ENCODE results near the gene SSU72. TPM values are rescaled to one million over a fixed set of nuclear protein-coding genes. Genes with fewer than 3 reads are reported as not detected.
"Not testable (repeated sequence)": the region's sequence is repeated elsewhere in the genome, so short reads cannot be mapped to it uniquely, and the experiment has no call there.

The SSU72 gene
- total and polyA plus RNA-seq, 2 donors (not counting 3 experiments of a cell fraction or from before 2014, with no cell fraction given) = 85.9 to 129 TPM

- DNase-seq (ENCODE audit: low read depth, low spot score) (no peak), FAIRE-seq (no peak)
- Histone ChIP-seq H3K4me3 (replicated peaks in 1 of 3; ENCODE audit: insufficient read depth in 1 of 3, low read depth in 1 of 3, low read length in 3 of 3) (no peak overlapping the region), H3K36me3 (ENCODE audit: control insufficient read depth in 2 of 2, extremely low read depth in 1 of 2, insufficient read depth in 2 of 2, low read length in 2 of 2) (peaks cover 0 to 14% of the 10 kb centered on the region in 2 experiments), H2AFZ (ENCODE audit: low read depth, low read length) (no peak overlapping the region), H3K4me1 (ENCODE audit: control insufficient read depth, extremely low read depth, insufficient read depth, low read length) (no peaks in the 10 kb centered on the region), H3K9me3 (replicated peaks; ENCODE audit: control insufficient read depth, insufficient read depth, low read length) (no peaks in the 10 kb centered on the region), H3K4me2 (ENCODE audit: insufficient read depth, low read length) (no peak overlapping the region), H3K9me1 (replicated peaks; ENCODE audit: control insufficient read depth, extremely low read depth, insufficient read depth, low read length) (no peaks in the 10 kb centered on the region), H3K27ac (ENCODE audit: insufficient read depth, low read depth, low read length) (no peak overlapping the region), H3K79me2 (ENCODE audit: control insufficient read depth, insufficient read depth, low read length) (peaks cover 15% of the 10 kb centered on the region), H4K20me1 (replicated peaks; ENCODE audit: control insufficient read depth, extremely low read depth, insufficient read depth, low read length) (no peaks in the 10 kb centered on the region), H3K27me3 (ENCODE audit: control insufficient read depth in 2 of 2, insufficient read depth in 2 of 2, low read length in 2 of 2) (no peaks in the 10 kb centered on the region), H3K9ac (replicated peaks; ENCODE audit: extremely low read depth, insufficient read depth, low read length) (no peak overlapping the region)
- POLR2A ChIA-PET = no interaction called here
- CTCF ChIA-PET = no interaction called here
- dilution Hi-C loops (cut with MboI; ENCODE audit: extremely low pct_ligation_motif_present, low sequenced_read_pairs) = no loop called here
- no TSS peak for BruUV-seq (replicated peaks)
- TF ChIP-seq GATA2 (IDR thresholded peaks at IDR 0.05; ENCODE audit: insufficient read depth, insufficient read length, low read depth, low read length) (no peak), FOS (IDR thresholded peaks at IDR 0.05; ENCODE audit: borderline replicate concordance, insufficient read depth, low read length) (no peak), POLR2A (IDR thresholded peaks at IDR 0.05; ENCODE audit: low read depth, low read length) (no peak), CTCF (IDR thresholded peaks at IDR 0.05; ENCODE audit: extremely low read depth in 1 of 2, insufficient read depth in 1 of 2, low read depth in 1 of 2, low read length in 2 of 2) (no peak), MYC (IDR thresholded peaks at IDR 0.05; ENCODE audit: low read depth, low read length) (no peak), POLR2AphosphoS5 (IDR thresholded peaks at IDR 0.05; ENCODE audit: insufficient read depth, low read depth, low read length) (no peak), EZH2 (IDR thresholded peaks at IDR 0.05; ENCODE audit: borderline replicate concordance, low read depth, low read length, severe bottlenecking) (no peak), MAX (IDR thresholded peaks at IDR 0.05; ENCODE audit: insufficient read depth, insufficient read length) (no peak), JUN (IDR thresholded peaks at IDR 0.05; ENCODE audit: borderline replicate concordance, insufficient read depth, insufficient read length, low read depth) (no peak)
- intact Hi-C loops (cut with micrococcal nuclease) = no loop called here
Measured at GRCh38 chr1:1517973-1518620, 56.6 kb downstream of the SSU72 start.

GRCh38 chr1:1516923-1517322 is 57.7 kb downstream of the SSU72 start:
- POLR2A ChIA-PET = not testable (repeated sequence)

GRCh38 chr1:1514376-1514775 is 60.3 kb downstream of the SSU72 start:
- CTCF ChIA-PET; BruUV-seq (replicated peaks); FAIRE-seq; H3K9me1 ChIP-seq (replicated peaks; ENCODE audit: control insufficient read depth, extremely low read depth, insufficient read depth, low read length); DNase-seq (ENCODE audit: low read depth, low spot score); H3K9me3 ChIP-seq (replicated peaks; ENCODE audit: control insufficient read depth, insufficient read depth, low read length); H3K4me1 ChIP-seq (ENCODE audit: control insufficient read depth, extremely low read depth, insufficient read depth, low read length); H3K36me3 ChIP-seq (ENCODE audit: control insufficient read depth in 2 of 2, extremely low read depth in 1 of 2, insufficient read depth in 2 of 2, low read length in 2 of 2); H3K4me3 ChIP-seq (replicated peaks in 1 of 3; ENCODE audit: insufficient read depth in 1 of 3, low read depth in 1 of 3, low read length in 3 of 3); H3K4me2 ChIP-seq (ENCODE audit: insufficient read depth, low read length); H4K20me1 ChIP-seq (replicated peaks; ENCODE audit: control insufficient read depth, extremely low read depth, insufficient read depth, low read length); H3K27ac ChIP-seq (ENCODE audit: insufficient read depth, low read depth, low read length); H3K27me3 ChIP-seq (ENCODE audit: control insufficient read depth in 2 of 2, insufficient read depth in 2 of 2, low read length in 2 of 2); H3K9ac ChIP-seq (replicated peaks; ENCODE audit: extremely low read depth, insufficient read depth, low read length); dilution Hi-C loops (cut with MboI; ENCODE audit: extremely low pct_ligation_motif_present, low sequenced_read_pairs); H2AFZ ChIP-seq (ENCODE audit: low read depth, low read length); POLR2A ChIA-PET: not testable (repeated sequence)
- H3K79me2 ChIP-seq (ENCODE audit: control insufficient read depth, insufficient read depth, low read length) = peaks cover 21% of the 10 kb centered on the region
- intact Hi-C loops (cut with micrococcal nuclease) = loop anchor here (5.0 kb wide), 1 partner anchor 103 kb away; the partner anchor contains the start of gene MIB2

More at GRCh38 chr1:1516923-1517322, 57.7 kb downstream of the SSU72 start:
- FAIRE-seq; DNase-seq (ENCODE audit: low read depth, low spot score); H3K9ac ChIP-seq (replicated peaks; ENCODE audit: extremely low read depth, insufficient read depth, low read length); H4K20me1 ChIP-seq (replicated peaks; ENCODE audit: control insufficient read depth, extremely low read depth, insufficient read depth, low read length); H3K27me3 ChIP-seq (ENCODE audit: control insufficient read depth in 2 of 2, insufficient read depth in 2 of 2, low read length in 2 of 2); H2AFZ ChIP-seq (ENCODE audit: low read depth, low read length); dilution Hi-C loops (cut with MboI; ENCODE audit: extremely low pct_ligation_motif_present, low sequenced_read_pairs); H3K4me3 ChIP-seq (replicated peaks in 1 of 3; ENCODE audit: insufficient read depth in 1 of 3, low read depth in 1 of 3, low read length in 3 of 3); H3K27ac ChIP-seq (ENCODE audit: insufficient read depth, low read depth, low read length); H3K9me3 ChIP-seq (replicated peaks; ENCODE audit: control insufficient read depth, insufficient read depth, low read length); H3K4me1 ChIP-seq (ENCODE audit: control insufficient read depth, extremely low read depth, insufficient read depth, low read length); H3K9me1 ChIP-seq (replicated peaks; ENCODE audit: control insufficient read depth, extremely low read depth, insufficient read depth, low read length); BruUV-seq (replicated peaks); intact Hi-C loops (cut with micrococcal nuclease); CTCF ChIA-PET; H3K4me2 ChIP-seq (ENCODE audit: insufficient read depth, low read length): not testable (repeated sequence)
- Histone ChIP-seq H3K79me2 (ENCODE audit: control insufficient read depth, insufficient read depth, low read length) (peaks cover 21% of the 10 kb centered on the region), H3K36me3 (ENCODE audit: control insufficient read depth in 2 of 2, extremely low read depth in 1 of 2, insufficient read depth in 2 of 2, low read length in 2 of 2) (peaks cover 0 to 14% of the 10 kb centered on the region in 2 experiments)
